Measurements from ENCODE around the gene MDFIC2.

Gene MDFIC2

DNA sequence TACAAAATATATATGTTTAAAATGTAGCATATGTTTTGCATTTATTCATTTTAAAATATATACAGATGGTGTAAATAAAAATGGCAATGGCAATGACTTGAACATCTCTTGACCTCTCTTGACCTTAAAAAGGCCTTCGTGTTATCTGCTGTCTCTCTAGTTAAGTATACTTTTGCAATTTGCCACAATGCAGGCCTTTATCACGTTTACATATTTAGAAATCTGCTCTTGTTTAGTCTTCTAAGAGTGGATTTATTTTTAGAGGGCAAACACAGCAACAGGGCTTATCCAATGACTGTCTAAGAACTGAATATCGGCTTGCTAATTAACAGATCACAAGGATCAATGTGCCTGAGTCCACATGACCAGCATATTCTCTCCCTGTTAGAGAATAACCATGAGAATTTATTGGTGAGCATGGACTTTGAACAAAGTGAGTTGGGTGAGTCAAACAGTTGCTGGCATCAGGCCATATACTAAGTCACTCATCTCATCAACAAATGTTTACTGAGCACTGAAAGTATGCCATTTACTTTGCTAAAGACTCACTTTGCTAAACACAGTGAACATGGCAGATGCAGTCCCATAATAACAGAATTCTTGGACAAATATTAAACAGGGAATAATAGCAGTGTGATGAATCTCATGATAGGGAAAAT lies 48.2 kb downstream of the MDFIC2 start:
- peak; percentile 49 for DNase-seq (ENCODE audit: low read depth, low spot score)
- no peak overlapping the region for H3K4me3 ChIP-seq (ENCODE audit: low read depth, low read length)
- TF ChIP-seq, protein P1, sequence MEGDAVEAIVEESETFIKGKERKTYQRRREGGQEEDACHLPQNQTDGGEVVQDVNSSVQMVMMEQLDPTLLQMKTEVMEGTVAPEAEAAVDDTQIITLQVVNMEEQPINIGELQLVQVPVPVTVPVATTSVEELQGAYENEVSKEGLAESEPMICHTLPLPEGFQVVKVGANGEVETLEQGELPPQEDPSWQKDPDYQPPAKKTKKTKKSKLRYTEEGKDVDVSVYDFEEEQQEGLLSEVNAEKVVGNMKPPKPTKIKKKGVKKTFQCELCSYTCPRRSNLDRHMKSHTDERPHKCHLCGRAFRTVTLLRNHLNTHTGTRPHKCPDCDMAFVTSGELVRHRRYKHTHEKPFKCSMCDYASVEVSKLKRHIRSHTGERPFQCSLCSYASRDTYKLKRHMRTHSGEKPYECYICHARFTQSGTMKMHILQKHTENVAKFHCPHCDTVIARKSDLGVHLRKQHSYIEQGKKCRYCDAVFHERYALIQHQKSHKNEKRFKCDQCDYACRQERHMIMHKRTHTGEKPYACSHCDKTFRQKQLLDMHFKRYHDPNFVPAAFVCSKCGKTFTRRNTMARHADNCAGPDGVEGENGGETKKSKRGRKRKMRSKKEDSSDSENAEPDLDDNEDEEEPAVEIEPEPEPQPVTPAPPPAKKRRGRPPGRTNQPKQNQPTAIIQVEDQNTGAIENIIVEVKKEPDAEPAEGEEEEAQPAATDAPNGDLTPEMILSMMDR (IDR thresholded peaks at IDR 0.05; ENCODE audit: low read depth, low read length), result no peak
- in situ Hi-C loops (cut with HindIII; ENCODE audit: low sequenced_read_pairs), result no loop called here

DNA sequence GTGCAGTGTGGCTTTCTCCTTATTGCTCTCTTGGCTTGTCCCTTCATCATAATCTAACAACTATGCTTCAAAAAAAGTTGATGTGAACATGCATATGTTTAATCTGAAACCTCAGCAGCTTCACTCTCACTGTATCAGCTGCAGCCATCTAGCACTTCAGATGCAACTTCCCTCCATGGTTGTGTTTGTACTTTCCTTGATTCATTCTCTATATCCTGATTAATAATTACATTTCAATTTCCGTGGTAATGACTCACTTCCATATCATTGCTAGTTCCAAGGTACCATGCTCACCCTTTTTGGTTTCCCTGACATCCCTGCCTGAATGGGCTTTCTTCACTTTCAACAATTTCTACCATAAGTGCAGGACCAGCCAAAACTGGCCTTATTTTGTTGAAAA lies 51.2 kb downstream of the MDFIC2 start:
- TF ChIP-seq, protein P1 (IDR thresholded peaks at IDR 0.05; ENCODE audit: low read depth, low read length), result no peak
- no peak for DNase-seq (ENCODE audit: low read depth, low spot score)
- no peak overlapping the region for H3K4me3 ChIP-seq (ENCODE audit: low read depth, low read length)
- in situ Hi-C loops (cut with HindIII; ENCODE audit: low sequenced_read_pairs), result no loop called here

DNA sequence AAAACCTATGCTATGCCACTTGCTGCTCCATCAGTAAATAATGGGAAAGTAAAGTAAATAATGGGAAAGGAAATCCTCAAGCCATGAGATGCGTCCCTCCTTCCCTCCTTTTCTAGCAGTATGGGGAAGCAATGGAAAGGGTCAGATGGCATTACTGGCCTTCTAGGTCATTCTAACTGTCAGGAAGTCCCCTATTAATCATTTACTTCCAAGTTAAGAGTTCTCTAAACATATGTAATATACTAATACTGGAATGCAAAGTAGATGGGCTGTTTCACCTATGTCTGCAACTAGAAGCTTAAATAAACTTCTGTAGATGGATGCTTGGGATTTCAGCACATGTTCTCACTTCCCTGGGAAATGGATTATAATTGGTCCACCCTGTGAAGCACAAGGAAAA lies 55.9 kb downstream of the MDFIC2 start:
- no peak overlapping the region for H3K4me3 ChIP-seq (ENCODE audit: low read depth, low read length)
- in situ Hi-C loops (cut with HindIII; ENCODE audit: low sequenced_read_pairs), result no loop called here
- DNase-seq (ENCODE audit: low read depth, low spot score), result no peak
- TF ChIP-seq, protein P1 (IDR thresholded peaks at IDR 0.05; ENCODE audit: low read depth, low read length), result no peak

DNA sequence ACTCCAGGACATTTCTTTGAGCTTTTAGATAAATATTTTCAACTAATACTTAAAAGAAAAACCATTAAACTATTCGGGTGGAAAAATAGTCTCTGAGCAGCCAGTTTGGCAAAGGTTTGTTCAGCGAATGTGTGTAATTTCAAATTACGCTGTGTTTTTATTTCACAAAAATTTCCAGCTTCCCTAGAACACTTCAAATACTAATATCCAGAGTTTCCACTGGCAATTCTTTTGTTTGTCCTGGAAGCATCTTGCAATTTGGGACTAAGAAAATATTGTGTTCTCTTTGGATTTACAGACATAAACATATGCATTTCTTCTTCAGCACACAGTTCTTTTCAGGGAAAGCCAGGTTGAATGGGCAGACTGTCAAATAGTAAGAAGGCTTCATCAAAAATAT lies 61.9 kb downstream of the MDFIC2 start:
- DNase-seq (ENCODE audit: low read depth, low spot score), result no peak
- in situ Hi-C loops (cut with HindIII; ENCODE audit: low sequenced_read_pairs), result no loop called here
- TF ChIP-seq, protein P1 (IDR thresholded peaks at IDR 0.05; ENCODE audit: low read depth, low read length), result no peak
- H3K4me3 ChIP-seq (ENCODE audit: low read depth, low read length), result no peak overlapping the region

DNA sequence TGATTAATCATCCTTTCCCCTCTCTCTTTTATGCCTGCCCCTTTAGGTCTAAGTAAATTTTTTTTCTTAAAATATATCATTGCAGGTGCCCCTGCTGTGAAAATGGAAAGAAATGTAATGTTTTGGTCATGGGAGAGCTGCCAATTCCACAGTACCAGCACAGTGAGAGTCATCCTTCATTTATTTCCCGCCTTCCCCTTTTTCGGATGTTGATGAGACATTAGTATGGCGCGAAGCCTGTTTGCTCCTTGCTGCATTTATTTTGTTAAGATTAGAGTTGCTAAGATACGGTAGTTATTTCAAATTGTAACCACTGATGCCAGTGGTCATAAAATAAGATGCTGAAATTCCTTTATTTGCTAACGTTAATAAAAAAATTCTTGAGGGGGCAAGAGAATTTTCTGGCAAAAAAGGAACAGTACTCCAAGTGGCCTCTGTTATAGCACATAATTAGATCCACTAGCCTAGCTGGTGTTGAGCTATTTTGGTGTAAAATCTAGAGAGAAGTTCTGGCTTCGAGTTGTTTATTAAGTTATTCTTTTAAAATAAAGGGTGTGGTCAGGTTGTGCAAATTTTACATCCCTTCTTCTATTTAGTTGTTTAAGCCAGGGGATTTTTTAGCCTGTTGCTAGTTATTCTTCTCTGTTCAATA lies 62.8 kb downstream of the MDFIC2 start:
- TF ChIP-seq, protein P1 (IDR thresholded peaks at IDR 0.05; ENCODE audit: low read depth, low read length), result no peak
- peak; percentile 96 for DNase-seq (ENCODE audit: low read depth, low spot score)
- H3K4me3 ChIP-seq (ENCODE audit: low read depth, low read length), result no peak overlapping the region
- in situ Hi-C loops (cut with HindIII; ENCODE audit: low sequenced_read_pairs), result no loop called here

DNA sequence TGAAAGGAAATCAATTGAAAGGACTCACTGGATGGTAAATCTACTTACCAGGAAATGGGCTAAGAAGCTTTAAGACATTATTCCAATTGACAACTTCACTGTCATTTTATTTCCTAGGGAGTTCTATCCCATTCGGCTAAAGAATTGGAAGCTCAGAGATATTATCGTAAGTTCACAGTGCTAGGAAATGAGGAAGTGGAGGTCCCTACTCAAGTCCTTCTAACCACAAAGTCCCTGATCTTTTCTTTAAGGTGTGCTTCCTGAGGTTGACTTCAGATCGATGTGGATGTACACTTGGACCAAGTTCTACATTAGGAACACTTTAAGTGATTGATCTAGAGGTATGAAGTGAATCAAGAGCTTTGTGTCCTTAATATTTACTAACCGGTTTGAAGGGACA lies 63.6 kb downstream of the MDFIC2 start:
- no peak for DNase-seq (ENCODE audit: low read depth, low spot score)
- in situ Hi-C loops (cut with HindIII; ENCODE audit: low sequenced_read_pairs), result no loop called here
- TF ChIP-seq, protein P1 (IDR thresholded peaks at IDR 0.05; ENCODE audit: low read depth, low read length), result no peak
- no peak overlapping the region for H3K4me3 ChIP-seq (ENCODE audit: low read depth, low read length)
